Endodermal cell (in vitro differentiated cells): ENCODE results near the gene ABHD8. TPM values are rescaled to one million over a fixed set of nuclear protein-coding genes. Genes with fewer than 3 reads are reported as not detected.

ENCODE experiments used
- DNase-seq: peaks from one replicate; pipeline ENCODE4 v3.0.0-alpha.2; 2017
- H3K27ac ChIP-seq: 2 replicates; pipeline ENCODE4 v1.5.1; 2013; ENCODE audit warnings: mild to moderate bottlenecking, low read depth, low read length, moderate library complexity
- H3K27me3 ChIP-seq: 2 replicates; pipeline ENCODE4 v1.6.1; 2013; ENCODE audit warnings: mild to moderate bottlenecking, low read length, moderate library complexity; ENCODE audit not compliant: insufficient read depth, control insufficient read depth, poor library complexity, severe bottlenecking
- H3K36me3 ChIP-seq: 2 replicates; pipeline ENCODE4 v1.7.0; 2013; ENCODE audit warnings: mild to moderate bottlenecking, low read length, moderate library complexity; ENCODE audit not compliant: control insufficient read depth, insufficient read depth
- H3K4me1 ChIP-seq: one replicate; pipeline ENCODE4 v1.7.0; 2013; ENCODE audit warnings: low read length; ENCODE audit not compliant: control insufficient read depth, insufficient read depth
- H3K4me3 ChIP-seq: 2 replicates; pipeline ENCODE4 v1.5.1; 2013; ENCODE audit warnings: mild to moderate bottlenecking, low read length, moderate library complexity
- H3K9ac ChIP-seq: 2 replicates; pipeline ENCODE4 v1.6.1; 2013; ENCODE audit warnings: mild to moderate bottlenecking, low read length, moderate library complexity; ENCODE audit not compliant: poor library complexity, severe bottlenecking; ENCODE audit errors: extremely low read depth
- H3K9me3 ChIP-seq: 2 replicates; pipeline ENCODE4 v1.6.1; 2013; ENCODE audit warnings: mild to moderate bottlenecking, low read length, moderate library complexity; ENCODE audit not compliant: control insufficient read depth
- H3K27ac Mint-ChIP-seq: 2 replicates; pipeline ENCODE4 v1.8.0; 2020; ENCODE audit warnings: mixed read lengths
- H3K27me3 Mint-ChIP-seq: 2 replicates; pipeline ENCODE4 v1.8.0; 2021; ENCODE audit warnings: mild to moderate bottlenecking, mixed read lengths; ENCODE audit not compliant: insufficient read depth
- H3K36me3 Mint-ChIP-seq: 2 replicates; pipeline ENCODE4 v1.8.0; 2020; ENCODE audit warnings: low read depth, mixed read lengths
- H3K4me1 Mint-ChIP-seq: 2 replicates; pipeline ENCODE4 v1.8.0; 2020; ENCODE audit warnings: mixed read lengths
- H3K4me3 Mint-ChIP-seq: 2 replicates; pipeline ENCODE4 v1.8.0; 2020; ENCODE audit warnings: mild to moderate bottlenecking, moderate library complexity, mixed read lengths
- H3K9me3 Mint-ChIP-seq: 2 replicates; pipeline ENCODE4 v1.8.0; 2020; ENCODE audit warnings: mild to moderate bottlenecking, mixed read lengths
- WGBS, 2 experiments: methylation state at CpG; one replicate each; pipeline versions ENCODE4 v1.1.5 to v1.1.7; 2013; ENCODE audit warnings: missing lambda C conversion rate in 2 of 2, mixed read lengths in 1 of 2; ENCODE audit not compliant: insufficient coverage in 1 of 2, insufficient read length in 1 of 2; 5-methylcytosine and 5-hydroxymethylcytosine counted together
- total RNA-seq, 2 donors: library from RNA; stranded (reverse); fragmentation: NEBNext Ultra II Directional in 1 of 2; extraction: Animal tissue kit (Norgen Biotek cat#: 25700) in 1 of 2; gene quantifications; 2 replicates in 1 of 2; 3 replicates in 1 of 2; pipeline ENCODE4 v1.2.1, GENCODE V29; 2021
- TF ChIP-seq, protein P1 (sequence below): fragments of 200-600 bp; sonication (generic); conservative IDR thresholded peaks from 2 replicates; pipeline ENCODE4 v1.5.0; 2021; ENCODE audit warnings: antibody characterized with exemption, mild to moderate bottlenecking

ABHD8 gene
- total RNA-seq, 2 donors from 2014 or later, result 11.6 to 21.1 TPM

DNA sequence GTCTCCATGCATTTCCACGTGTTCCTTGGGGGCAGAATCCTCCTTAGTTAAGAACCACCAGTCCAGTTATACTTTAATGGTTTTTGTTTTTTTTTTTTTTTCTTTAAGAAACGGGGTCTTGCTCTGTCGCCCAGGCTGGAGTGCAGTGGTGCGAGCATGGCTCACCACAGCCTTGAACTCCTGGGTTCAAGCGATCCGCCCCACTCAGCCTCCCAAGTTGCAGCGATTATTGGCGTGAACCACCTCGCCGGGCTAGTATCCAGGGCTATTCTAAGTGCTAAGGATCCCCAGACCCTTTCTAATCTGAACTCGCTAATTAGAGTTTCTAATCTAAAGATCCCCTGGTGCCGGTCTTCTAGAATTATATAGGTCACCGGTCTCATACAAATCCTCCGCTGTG lies 9.6 kb downstream of the ABHD8 start:
- Histone ChIP-seq H3K9me3 (peaks cover 10% of the 10 kb centered on the region), H3K36me3 (peaks cover 20% of the 10 kb centered on the region), H3K9ac (no peak overlapping the region), H3K4me1 (no peaks in the 10 kb centered on the region), H3K27me3 (no peaks in the 10 kb centered on the region), H3K27ac (no peak overlapping the region), H3K4me3 (no peak overlapping the region)
- peaks cover 18% of the 10 kb centered on the region for H3K36me3 Mint-ChIP-seq
- H3K27ac Mint-ChIP-seq, result no peak overlapping the region
- H3K9me3 Mint-ChIP-seq, result peaks cover 13% of the 10 kb centered on the region
- no peaks in the 10 kb centered on the region for H3K4me1 Mint-ChIP-seq
- TF ChIP-seq, protein P1, sequence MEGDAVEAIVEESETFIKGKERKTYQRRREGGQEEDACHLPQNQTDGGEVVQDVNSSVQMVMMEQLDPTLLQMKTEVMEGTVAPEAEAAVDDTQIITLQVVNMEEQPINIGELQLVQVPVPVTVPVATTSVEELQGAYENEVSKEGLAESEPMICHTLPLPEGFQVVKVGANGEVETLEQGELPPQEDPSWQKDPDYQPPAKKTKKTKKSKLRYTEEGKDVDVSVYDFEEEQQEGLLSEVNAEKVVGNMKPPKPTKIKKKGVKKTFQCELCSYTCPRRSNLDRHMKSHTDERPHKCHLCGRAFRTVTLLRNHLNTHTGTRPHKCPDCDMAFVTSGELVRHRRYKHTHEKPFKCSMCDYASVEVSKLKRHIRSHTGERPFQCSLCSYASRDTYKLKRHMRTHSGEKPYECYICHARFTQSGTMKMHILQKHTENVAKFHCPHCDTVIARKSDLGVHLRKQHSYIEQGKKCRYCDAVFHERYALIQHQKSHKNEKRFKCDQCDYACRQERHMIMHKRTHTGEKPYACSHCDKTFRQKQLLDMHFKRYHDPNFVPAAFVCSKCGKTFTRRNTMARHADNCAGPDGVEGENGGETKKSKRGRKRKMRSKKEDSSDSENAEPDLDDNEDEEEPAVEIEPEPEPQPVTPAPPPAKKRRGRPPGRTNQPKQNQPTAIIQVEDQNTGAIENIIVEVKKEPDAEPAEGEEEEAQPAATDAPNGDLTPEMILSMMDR, result no peak
- WGBS, 2 experiments, result 92% methylated on average over 14 of the region's 14 CpGs
- no peak for DNase-seq
- no peak overlapping the region for H3K4me3 Mint-ChIP-seq
- no peaks in the 10 kb centered on the region for H3K27me3 Mint-ChIP-seq

DNA sequence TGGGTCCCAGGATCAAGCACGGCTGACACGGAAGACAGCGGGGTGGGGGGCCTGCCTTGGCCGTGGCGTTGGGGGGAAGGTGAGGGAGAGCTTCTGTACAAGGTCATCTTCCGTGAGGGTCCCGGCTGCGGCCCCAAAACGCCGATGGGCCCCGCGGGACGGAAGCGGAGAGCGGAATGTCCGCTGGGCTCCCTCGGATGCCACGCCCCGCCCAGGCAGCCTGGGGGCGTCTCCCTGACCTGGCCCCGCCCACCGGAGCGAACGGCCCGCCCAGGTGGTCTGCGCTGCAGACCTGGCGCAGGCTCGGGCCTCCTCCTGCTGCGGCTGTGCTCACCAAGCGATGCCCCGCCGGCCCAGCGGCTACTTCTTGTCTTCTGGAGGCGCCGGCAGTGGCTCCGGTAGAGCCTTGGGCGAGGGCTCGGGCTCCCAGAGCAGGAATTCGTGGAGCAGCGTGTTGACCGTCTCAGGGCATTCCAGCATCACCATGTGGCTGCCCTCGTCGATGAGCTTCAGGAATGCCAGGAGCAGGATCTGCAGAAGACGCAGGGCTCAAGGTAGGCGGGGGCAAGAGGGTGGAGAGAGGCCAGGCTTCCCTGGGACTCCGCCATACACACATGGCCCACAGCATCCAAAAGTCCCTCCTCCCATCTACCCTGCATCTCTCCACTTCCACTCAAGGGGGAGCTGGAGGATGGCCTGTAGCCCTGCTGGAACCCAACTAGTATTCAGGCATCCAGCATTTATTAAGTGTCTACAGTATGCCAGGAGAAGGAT lies 10.7 kb downstream of the ABHD8 start:
- H3K4me3 Mint-ChIP-seq, result peak overlapping the region; percentile 68
- H3K4me1 ChIP-seq, result no peaks in the 10 kb centered on the region
- peaks cover 12% of the 10 kb centered on the region for H3K36me3 Mint-ChIP-seq
- H3K4me1 Mint-ChIP-seq, result no peaks in the 10 kb centered on the region
- H3K27me3 ChIP-seq, result no peaks in the 10 kb centered on the region
- TF ChIP-seq, protein P1, result peak; percentile 76
- peaks cover 3% of the 10 kb centered on the region for H3K9me3 Mint-ChIP-seq
- peak overlapping the region; percentile 76 for H3K27ac ChIP-seq
- DNase-seq, result peak; percentile 95
- WGBS, 2 experiments, result 1 to 3% methylated on average over 22 to 46 of the region's 46 CpGs
- H3K9me3 ChIP-seq, result peaks cover 5% of the 10 kb centered on the region
- H3K4me3 ChIP-seq, result peak overlapping the region; percentile 75
- H3K9ac ChIP-seq, result peak overlapping the region; percentile 35
- H3K27ac Mint-ChIP-seq, result peak overlapping the region; percentile 95
- no peaks in the 10 kb centered on the region for H3K27me3 Mint-ChIP-seq
- peaks cover 15% of the 10 kb centered on the region for H3K36me3 ChIP-seq

DNA sequence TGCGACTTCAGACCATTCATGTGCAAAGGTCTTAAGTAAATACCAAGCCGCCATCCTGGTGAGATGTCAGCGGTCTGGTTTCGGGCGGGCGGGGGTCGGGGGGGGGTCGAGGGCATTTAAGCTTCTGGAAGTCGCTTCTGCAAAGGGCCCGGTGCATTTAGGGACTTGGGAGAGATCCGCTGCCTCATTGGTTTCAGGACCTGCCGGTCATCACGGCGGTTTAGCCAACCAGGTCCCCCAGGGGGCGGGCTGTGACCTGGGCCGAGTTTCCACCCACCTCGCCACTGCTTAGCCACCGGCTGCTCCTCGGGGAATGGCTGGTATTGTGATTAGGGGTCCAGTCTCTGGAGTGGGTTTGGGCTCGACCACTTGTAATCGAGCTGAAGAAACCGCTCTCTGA lies 13.7 kb downstream of the ABHD8 start:
- WGBS, 2 experiments, result 5 to 17% methylated on average over 4 to 22 of the region's 22 CpGs
- H3K4me3 ChIP-seq, result no peak overlapping the region
- no peak overlapping the region for H3K9ac ChIP-seq
- H3K4me3 Mint-ChIP-seq, result no peak overlapping the region
- H3K36me3 Mint-ChIP-seq, result peaks cover 9% of the 10 kb centered on the region
- H3K4me1 ChIP-seq, result no peaks in the 10 kb centered on the region
- no peaks in the 10 kb centered on the region for H3K27me3 ChIP-seq
- TF ChIP-seq, protein P1, result no peak
- peaks cover 8% of the 10 kb centered on the region for H3K36me3 ChIP-seq
- peaks cover 6% of the 10 kb centered on the region for H3K9me3 Mint-ChIP-seq
- peak; percentile 95 for DNase-seq
- H3K9me3 ChIP-seq, result no peaks in the 10 kb centered on the region
- H3K27ac Mint-ChIP-seq, result no peak overlapping the region
- no peaks in the 10 kb centered on the region for H3K4me1 Mint-ChIP-seq
- no peaks in the 10 kb centered on the region for H3K27me3 Mint-ChIP-seq
- H3K27ac ChIP-seq, result no peak overlapping the region
